Smooth muscle cell (in vitro differentiated cells): ENCODE data around the gene TMEM184A. TPM values are rescaled to one million over a fixed set of nuclear protein-coding genes. Genes with fewer than 3 reads are reported as not detected.
A peak's percentile ranks its signal among the peaks of the same experiment; 100 is the strongest.

Experiments
- DNase-seq: peaks from one replicate; lab custom pipeline; 2025; ENCODE audit not compliant: unreplicated experiment; lab: John Stamatoyannopoulos, UW
- H2AFZ ChIP-seq: fragments of 200-600 bp; sonication (generic); 2 replicates; pipeline ENCODE4 v1.6.0; 2016; ENCODE audit warnings: antibody characterized with exemption, low read depth, mild to moderate bottlenecking
- H3F3A ChIP-seq: fragments of 200-600 bp; sonication (generic); 2 replicates; pipeline ENCODE4 v1.6.0; 2017; ENCODE audit warnings: antibody characterized with exemption, low read depth
- H3K27ac ChIP-seq: fragments of 200-600 bp; sonication (generic); 2 replicates; pipeline ENCODE4 v1.5.1; 2016; ENCODE audit warnings: low read depth, mild to moderate bottlenecking
- H3K27me3 ChIP-seq: fragments of 200-600 bp; sonication (generic); 2 replicates; pipeline ENCODE4 v1.6.1; 2016; ENCODE audit warnings: low read depth, mild to moderate bottlenecking
- H3K36me3 ChIP-seq: fragments of 200-600 bp; sonication (generic); 2 replicates; pipeline ENCODE4 v1.5.1; 2016; ENCODE audit warnings: low read depth
- H3K4me1 ChIP-seq: fragments of 200-600 bp; sonication (generic); 2 replicates; pipeline ENCODE4 v1.5.1; 2016; ENCODE audit warnings: low read depth
- H3K4me2 ChIP-seq: fragments of 200-600 bp; sonication (generic); 2 replicates; pipeline ENCODE4 v1.6.0; 2016; ENCODE audit warnings: mild to moderate bottlenecking
- H3K4me3 ChIP-seq: fragments of 200-600 bp; sonication (generic); 2 replicates; pipeline ENCODE4 v1.5.1; 2016; ENCODE audit warnings: mild to moderate bottlenecking
- H3K79me2 ChIP-seq: fragments of 200-600 bp; sonication (generic); 2 replicates; pipeline ENCODE4 v1.6.0; 2016; ENCODE audit warnings: low read depth, mild to moderate bottlenecking
- H3K9ac ChIP-seq: fragments of 200-600 bp; sonication (generic); 2 replicates; pipeline ENCODE4 v1.6.0; 2016; ENCODE audit warnings: low read depth
- H3K9me3 ChIP-seq: fragments of 200-600 bp; sonication (generic); replicated peaks from 2 replicates; pipeline ENCODE4 v1.5.1; 2016; ENCODE audit warnings: low read depth
- H4K20me1 ChIP-seq: fragments of 200-600 bp; sonication (generic); 2 replicates; pipeline ENCODE4 v1.6.0; 2016; ENCODE audit warnings: low read depth
- CTCF ChIP-seq: fragments of 200-600 bp; sonication (generic); IDR thresholded peaks from 2 replicates; pipeline ENCODE4 v1.5.1; 2017; ENCODE audit warnings: borderline replicate concordance, mild to moderate bottlenecking, antibody characterized with exemption; ENCODE audit not compliant: insufficient read depth, poor library complexity, severe bottlenecking
- WGBS: methylation state at CpG from one replicate; pipeline ENCODE4 v1.1.7; 2016; ENCODE audit warnings: low lambda C conversion rate; 5-methylcytosine and 5-hydroxymethylcytosine counted together
- polyA plus RNA-seq: library from polyadenylated mRNA; unstranded; fragments of >200 nt; fragmentation: Nextera tagmentation; extraction: Ambion mirVana; gene quantifications from 2 replicates; pipeline ENCODE4 v1.2.1, GENCODE V29; 2016
- total RNA-seq: library from RNA; depleted of rRNA; stranded (reverse); fragments of >200 nt; gene quantifications from 2 replicates; pipeline ENCODE4 v1.2.3, GENCODE V29; 2014

The TMEM184A gene
- total and polyA plus RNA-seq, 2 experiments from 2014 or later = 1.6 to 4.8 TPM

- 93% methylated on average over 32 of the region's 34 CpGs for WGBS
- TF ChIP-seq CTCF = no peak
- no peaks in the 10 kb centered on the region for H3K36me3 ChIP-seq
- no peak overlapping the region for H3K9ac ChIP-seq
- H3K4me2 ChIP-seq = peak overlapping the region; percentile 15
- no peak overlapping the region for H3K4me3 ChIP-seq
- H2AFZ ChIP-seq = no peak overlapping the region
- H4K20me1 ChIP-seq = no peaks in the 10 kb centered on the region
- no peaks in the 10 kb centered on the region for H3K27me3 ChIP-seq
- no peaks in the 10 kb centered on the region for H3K79me2 ChIP-seq
- no peaks in the 10 kb centered on the region for H3K4me1 ChIP-seq
- H3K9me3 ChIP-seq = no peaks in the 10 kb centered on the region
- DNase-seq = no peak
- peak overlapping the region; percentile 85 for H3K27ac ChIP-seq
- peaks cover 5% of the 10 kb centered on the region for H3F3A ChIP-seq
These were observed 5.3 kb upstream of the TMEM184A start for GRCh38 chr7:1561036-1561940.

- no peak overlapping the region for H3K4me3 ChIP-seq
These were observed 4.6 kb upstream of the TMEM184A start for GRCh38 chr7:1560620-1561031.

GRCh38 chr7:1559626-1560590, 3.9 kb upstream of the TMEM184A start:
- H3K9me3 ChIP-seq = no peaks in the 10 kb centered on the region
- peak overlapping the region; percentile 56 for H3K27ac ChIP-seq
- peak overlapping the region; percentile 28 for H3K9ac ChIP-seq
- H3K36me3 ChIP-seq = no peaks in the 10 kb centered on the region
- no peak for DNase-seq
- no peak overlapping the region for H3K4me2 ChIP-seq
- no peak overlapping the region for H3K4me3 ChIP-seq
- H4K20me1 ChIP-seq = no peaks in the 10 kb centered on the region
- H3K27me3 ChIP-seq = no peaks in the 10 kb centered on the region
- H3F3A ChIP-seq = no peaks in the 10 kb centered on the region
- 86% methylated on average over 28 of the region's 28 CpGs for WGBS
- no peak for TF ChIP-seq CTCF
- H3K79me2 ChIP-seq = no peaks in the 10 kb centered on the region
- H3K4me1 ChIP-seq = no peaks in the 10 kb centered on the region
- H2AFZ ChIP-seq = no peak overlapping the region

More at GRCh38 chr7:1560620-1561031, 4.6 kb upstream of the TMEM184A start:
- H3K4me1 ChIP-seq = no peaks in the 10 kb centered on the region
- H2AFZ ChIP-seq = no peak overlapping the region
- H3K79me2 ChIP-seq = no peaks in the 10 kb centered on the region
- no peaks in the 10 kb centered on the region for H4K20me1 ChIP-seq
- no peak overlapping the region for H3K27ac ChIP-seq
- TF ChIP-seq CTCF = no peak
- H3K27me3 ChIP-seq = no peaks in the 10 kb centered on the region
- DNase-seq = no peak
- no peaks in the 10 kb centered on the region for H3K36me3 ChIP-seq
- 90% methylated on average over 11 of the region's 13 CpGs for WGBS
- no peaks in the 10 kb centered on the region for H3K9me3 ChIP-seq
- no peak overlapping the region for H3K9ac ChIP-seq
- H3K4me2 ChIP-seq = no peak overlapping the region
- H3F3A ChIP-seq = no peaks in the 10 kb centered on the region
